ENCODE data around the gene MAN1B1. TPM values are rescaled to one million over a fixed set of nuclear protein-coding genes. Genes with fewer than 3 reads are reported as not detected.

Gene MAN1B1
- polyA plus RNA-seq, 1 donor (not counting 4 experiments of a cell fraction or from before 2014, with no cell fraction given), result 34.3 TPM

- dilution Hi-C loops (cut with MboI; ENCODE audit: extremely low pct_ligation_motif_present, low sequenced_read_pairs), result no loop called here
- FAIRE-seq, result no peak
Measured at GRCh38 chr9:137080260-137081122, 6.3 kb upstream of the MAN1B1 start.

DNA sequence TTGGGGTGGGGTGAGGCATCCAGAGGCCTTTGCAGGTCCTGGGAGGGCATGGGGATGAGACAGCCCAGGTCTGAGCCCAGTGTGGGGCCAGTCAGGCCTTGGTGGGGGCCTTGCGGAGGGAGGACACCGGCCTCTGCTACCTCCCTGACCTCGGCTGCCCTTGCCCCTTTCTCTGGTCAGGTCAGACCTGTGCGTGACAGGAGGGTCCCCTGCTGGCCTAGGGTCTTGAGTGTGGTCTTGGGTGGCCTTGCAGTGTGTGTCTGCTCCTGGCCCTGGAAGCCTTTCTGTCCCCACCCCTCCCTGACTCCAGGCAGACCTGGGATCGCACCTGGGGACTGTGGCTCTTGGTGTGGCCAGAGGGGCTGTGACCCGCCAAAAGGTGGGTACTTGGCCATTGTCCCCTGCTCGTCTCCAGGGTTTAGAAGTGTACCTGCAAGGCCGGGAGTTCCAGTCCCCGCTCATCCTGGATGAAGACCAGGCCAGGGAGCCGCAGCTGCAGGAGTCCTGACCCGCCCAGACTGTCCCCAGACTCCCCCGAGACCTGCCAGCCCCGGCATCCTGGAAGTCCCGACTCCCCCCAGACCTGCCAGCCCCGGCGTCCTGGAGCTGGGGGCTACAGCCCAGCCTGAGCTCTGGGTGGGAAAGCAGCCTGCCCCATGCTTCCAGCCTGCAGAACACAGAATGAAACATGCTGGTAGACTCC, 4.4 kb upstream of the MAN1B1 start:
- no peaks in the 10 kb centered on the region for H3K27me3 ChIP-seq (ENCODE audit: control insufficient read depth, extremely low read depth, insufficient read depth, low read length)
- H3K27ac ChIP-seq (ENCODE audit: control insufficient read depth, insufficient read depth, low read length), result no peak overlapping the region
- H3K4me1 ChIP-seq (ENCODE audit: control insufficient read depth, extremely low read depth, insufficient read depth, low read length), result peaks cover 45% of the 10 kb centered on the region
- peaks cover 3 to 7% of the 10 kb centered on the region in 2 experiments for H3K36me3 ChIP-seq (ENCODE audit: control insufficient read depth in 2 of 2, extremely low read depth in 1 of 2, insufficient read depth in 2 of 2, low read length in 2 of 2)
- no peaks in the 10 kb centered on the region for H3K9me3 ChIP-seq (ENCODE audit: control insufficient read depth, low read depth, low read length)
- dilution Hi-C loops (cut with MboI; ENCODE audit: extremely low pct_ligation_motif_present, low sequenced_read_pairs), result no loop called here
- no peak overlapping the region for H3K9ac ChIP-seq (ENCODE audit: control insufficient read depth, extremely low read depth, insufficient read depth, low read length)
- peaks cover under 1% of the 10 kb centered on the region for H3K79me2 ChIP-seq (ENCODE audit: control insufficient read depth, insufficient read depth, low read length)
- peaks cover 2% of the 10 kb centered on the region for H3K9me1 ChIP-seq (ENCODE audit: control insufficient read depth, extremely low read depth, insufficient read depth, low read length)
- TF ChIP-seq CTCF (optimal IDR thresholded peaks at IDR 0.05 in 1 of 3, IDR thresholded peaks at IDR 0.05 in 1 of 3, conservative IDR thresholded peaks at IDR 0.05 in 1 of 3; ENCODE audit: extremely low read depth in 1 of 3, insufficient read depth in 2 of 3, low read length in 3 of 3) (no peak), EZH2 (IDR thresholded peaks at IDR 0.05; ENCODE audit: low read length) (no peak)
- H4K20me1 ChIP-seq (ENCODE audit: control insufficient read depth, extremely low read depth, insufficient read depth, low read length), result no peaks in the 10 kb centered on the region
- DNase-seq (ENCODE audit: low read depth, low spot score), result no peak
- no peak overlapping the region for H3K4me3 ChIP-seq (ENCODE audit: control insufficient read depth in 2 of 3, extremely low read depth in 1 of 3, insufficient read depth in 2 of 3, low read depth in 1 of 3, low read length in 3 of 3)
- H2AFZ ChIP-seq (ENCODE audit: control insufficient read depth, low read length), result no peak overlapping the region
- H3K4me2 ChIP-seq (ENCODE audit: control insufficient read depth, extremely low read depth, insufficient read depth, low read depth, low read length), result no peak overlapping the region
- FAIRE-seq, result no peak

More at GRCh38 chr9:137080260-137081122, 6.3 kb upstream of the MAN1B1 start:
- Histone ChIP-seq H2AFZ (ENCODE audit: control insufficient read depth, low read length) (no peak overlapping the region), H3K9me1 (ENCODE audit: control insufficient read depth, extremely low read depth, insufficient read depth, low read length) (peaks cover 2% of the 10 kb centered on the region), H3K4me2 (ENCODE audit: control insufficient read depth, extremely low read depth, insufficient read depth, low read depth, low read length) (no peak overlapping the region), H3K9me3 (ENCODE audit: control insufficient read depth, low read depth, low read length) (no peaks in the 10 kb centered on the region), H3K27me3 (ENCODE audit: control insufficient read depth, extremely low read depth, insufficient read depth, low read length) (no peaks in the 10 kb centered on the region), H3K27ac (ENCODE audit: control insufficient read depth, insufficient read depth, low read length) (no peak overlapping the region), H3K4me1 (ENCODE audit: control insufficient read depth, extremely low read depth, insufficient read depth, low read length) (peaks cover 38% of the 10 kb centered on the region), H3K36me3 (ENCODE audit: control insufficient read depth in 2 of 2, extremely low read depth in 1 of 2, insufficient read depth in 2 of 2, low read length in 2 of 2) (peaks cover 3 to 7% of the 10 kb centered on the region in 2 experiments), H3K9ac (ENCODE audit: control insufficient read depth, extremely low read depth, insufficient read depth, low read length) (no peak overlapping the region), H4K20me1 (ENCODE audit: control insufficient read depth, extremely low read depth, insufficient read depth, low read length) (no peaks in the 10 kb centered on the region), H3K4me3 (ENCODE audit: control insufficient read depth in 2 of 3, extremely low read depth in 1 of 3, insufficient read depth in 2 of 3, low read depth in 1 of 3, low read length in 3 of 3) (no peak overlapping the region), H3K79me2 (ENCODE audit: control insufficient read depth, insufficient read depth, low read length) (no peaks in the 10 kb centered on the region)
- no peak for TF ChIP-seq CTCF (optimal IDR thresholded peaks at IDR 0.05 in 1 of 3, IDR thresholded peaks at IDR 0.05 in 1 of 3, conservative IDR thresholded peaks at IDR 0.05 in 1 of 3; ENCODE audit: extremely low read depth in 1 of 3, insufficient read depth in 2 of 3, low read length in 3 of 3)
- DNase-seq (ENCODE audit: low read depth, low spot score), result no peak

Measured in keratinocyte (primary cell).